GM12878 (cell line): Measurements from ENCODE around the gene GAREM2. TPM values are rescaled to one million over a fixed set of nuclear protein-coding genes. Genes with fewer than 3 reads are reported as not detected.

Source experiments
- ATAC-seq: fragments of 200-7000 bp; cut with Tn5 transposase; 3 replicates; pipeline ENCODE4 v1.9.1; 2020; ENCODE audit warnings: mild to moderate bottlenecking, moderate library complexity
- BruUV-seq: library from RNA; stranded (reverse); fragments of 400-500 nt; replicated peaks from 2 replicates; lab custom pipeline; 2021; lab: Mats Ljungman, UMichigan
- CTCF ChIA-PET: fragments of 300-600 bp; sonication (Branson Sonifier 250); formaldehyde crosslinking; extraction: SDS; loops from one replicate; lab custom pipeline; 2021; ENCODE audit warnings: inconsistent platforms; lab: Yijun Ruan, JAX
- POLR2A ChIA-PET: fragments of 350-600 bp; formaldehyde crosslinking; extraction: SDS; loops from one replicate; lab custom pipeline; 2021; ENCODE audit warnings: inconsistent platforms; lab: Charles Lee
- RAD21 ChIA-PET: fragments of 300-600 bp; sonication (Branson Sonifier 250); formaldehyde crosslinking; loops from one replicate; lab custom pipeline; 2023; ENCODE audit warnings: antibody characterized with exemption; ENCODE audit not compliant: unreplicated experiment; lab: Charles Lee
- SMC1A ChIA-PET: fragments of 300-600 bp; sonication (Branson Sonifier 250); formaldehyde crosslinking; loops from one replicate; lab custom pipeline; 2023; ENCODE audit not compliant: unreplicated experiment, uncharacterized antibody; lab: Charles Lee
- DNase-seq: peaks from one replicate; pipeline ENCODE4 v3.0.0-alpha.2; 2011; ENCODE audit warnings: low read depth, low spot score
- FAIRE-seq: peaks from 3 replicates; lab custom pipeline; 2011; peaks lifted over from hg19 to GRCh38; lab: Jason Lieb, UNC
- H2AFZ ChIP-seq: 2 replicates; pipeline ENCODE4 v1.6.0; 2011; ENCODE audit warnings: low read depth, low read length, control low read depth; ENCODE audit not compliant: control insufficient read depth
- H3K27ac ChIP-seq: 2 replicates; pipeline ENCODE4 v1.5.1; 2011; ENCODE audit warnings: control low read depth; ENCODE audit not compliant: control insufficient read depth, insufficient read depth
- H3K27me3 ChIP-seq, 2 experiments: replicated peaks in 1 of 2; 2 replicates each; pipeline versions ENCODE4 v1.6.0 to v1.6.1; 2011; ENCODE audit warnings: low read length in 1 of 2; ENCODE audit not compliant: control insufficient read depth in 2 of 2, insufficient read depth in 2 of 2
- H3K36me3 ChIP-seq, 2 experiments: 2 replicates each; pipeline ENCODE4 v1.5.1; 2011; ENCODE audit warnings: low read length in 1 of 2; ENCODE audit not compliant: control insufficient read depth in 2 of 2, insufficient read depth in 2 of 2
- H3K4me1 ChIP-seq: 2 replicates; pipeline ENCODE4 v1.6.1; 2011; ENCODE audit warnings: mild to moderate bottlenecking, low read length, moderate library complexity, mixed read lengths; ENCODE audit not compliant: control insufficient read depth, insufficient read depth
- H3K4me2 ChIP-seq: 2 replicates; pipeline ENCODE4 v1.6.0; 2011; ENCODE audit warnings: control low read depth; ENCODE audit not compliant: control insufficient read depth, insufficient read depth
- H3K4me3 ChIP-seq: fragments of 200-600 bp; sonication (generic); 2 replicates; pipeline ENCODE4 v1.5.1; 2016
- H3K79me2 ChIP-seq: 2 replicates; pipeline ENCODE4 v1.6.0; 2011; ENCODE audit warnings: low read length; ENCODE audit not compliant: control insufficient read depth, insufficient read depth
- H3K9ac ChIP-seq: 2 replicates; pipeline ENCODE4 v1.8.0; 2011; ENCODE audit warnings: low read length, control low read depth, mixed read lengths; ENCODE audit not compliant: control insufficient read depth, insufficient read depth
- H3K9me3 ChIP-seq: replicated peaks from 3 replicates; pipeline ENCODE4 v1.5.1; 2011; ENCODE audit warnings: mild to moderate bottlenecking, low read length; ENCODE audit not compliant: control insufficient read depth, insufficient read depth
- H4K20me1 ChIP-seq: 2 replicates; pipeline ENCODE4 v1.6.0; 2011; ENCODE audit not compliant: control insufficient read depth, insufficient read depth
- ATF3 ChIP-seq: IDR thresholded peaks from 2 replicates; pipeline ENCODE4 v1.6.1; 2011; ENCODE audit warnings: low read depth, mild to moderate bottlenecking, low read length, moderate library complexity, borderline replicate concordance; ENCODE audit errors: extremely low read depth
- BCL3 ChIP-seq: IDR thresholded peaks from 2 replicates; pipeline ENCODE4 v1.6.1; 2011; ENCODE audit warnings: borderline replicate concordance, low read depth, mild to moderate bottlenecking, moderate library complexity, low read length; ENCODE audit not compliant: insufficient read depth, poor library complexity, severe bottlenecking
- CHD4 ChIP-seq: fragments of 200-600 bp; sonication (generic); IDR thresholded peaks from 2 replicates; pipeline ENCODE4 v1.6.1; 2016; ENCODE audit warnings: mild to moderate bottlenecking
- E2F4 ChIP-seq: IDR thresholded peaks from 2 replicates; pipeline ENCODE4 v1.6.1; 2012; ENCODE audit warnings: low read depth, low read length, improper control_type of control experiment
- E2F8 ChIP-seq: fragments of 450-650 bp; IDR thresholded peaks from 2 replicates; pipeline ENCODE4 v1.6.1; 2018; ENCODE audit warnings: mild to moderate bottlenecking, low read depth, moderate library complexity; ENCODE audit not compliant: partially characterized antibody
- E4F1 ChIP-seq: fragments of 450-650 bp; IDR thresholded peaks from 2 replicates; pipeline ENCODE4 v1.6.1; 2018; ENCODE audit warnings: borderline replicate concordance, mild to moderate bottlenecking; ENCODE audit not compliant: partially characterized antibody
- ESRRA ChIP-seq: IDR thresholded peaks from 2 replicates; pipeline ENCODE4 v1.6.1; 2012; ENCODE audit warnings: mild to moderate bottlenecking, low read length, improper control_type of control experiment
- KDM1A ChIP-seq: fragments of 200-600 bp; sonication (generic); IDR thresholded peaks from 2 replicates; pipeline ENCODE4 v1.6.1; 2016; ENCODE audit warnings: borderline replicate concordance
- PAX5 ChIP-seq: IDR thresholded peaks from 2 replicates; pipeline ENCODE4 v1.6.1; 2011; ENCODE audit warnings: low read depth, low read length, borderline replicate concordance
- RCOR1 ChIP-seq: conservative IDR thresholded peaks from 2 replicates; pipeline ENCODE4 v1.6.1; 2012; ENCODE audit warnings: low read depth, low read length, improper control_type of control experiment
- SMARCA5 ChIP-seq: fragments of 450-650 bp; IDR thresholded peaks from 2 replicates; pipeline ENCODE4 v1.6.1; 2017; ENCODE audit warnings: mild to moderate bottlenecking
- SP1 ChIP-seq: IDR thresholded peaks from one replicate; pipeline ENCODE4 v1.6.1; 2011; ENCODE audit warnings: low read depth, low read length
- SREBF1 ChIP-seq: IDR thresholded peaks from 2 replicates; pipeline ENCODE4 v1.6.1; 2012; ENCODE audit warnings: mild to moderate bottlenecking, low read length
- ZNF207 ChIP-seq: fragments of 450-650 bp; IDR thresholded peaks from 2 replicates; pipeline ENCODE4 v1.6.1; 2014; ENCODE audit warnings: antibody characterized with exemption, mild to moderate bottlenecking, borderline replicate concordance
- WGBS: methylation state at CpG from one replicate; pipeline ENCODE4 v1.1.6; 2016; ENCODE audit warnings: low lambda C conversion rate; ENCODE audit not compliant: insufficient replicate concordance, insufficient coverage; ENCODE audit errors: missing lambda C conversion rate; 5-methylcytosine and 5-hydroxymethylcytosine counted together
- in situ Hi-C: fragments of 300-500 bp; cut with MboI; formaldehyde crosslinking; loops from 9 replicates; pipeline ENCODE4 v1.14.3; 2018; ENCODE audit warnings: mixed read lengths
- intact Hi-C: fragments of 100-400 bp; cut with micrococcal nuclease; formaldehyde crosslinking; loops from one replicate; pipeline ENCODE4 v1.14.2; 2022; ENCODE audit not compliant: unreplicated experiment
- polyA plus RNA-seq, 11 experiments: library from polyadenylated mRNA; depleted of rRNA in 4 of 11; unstranded in 6 of 11; stranded (reverse) in 5 of 11; fragments of >200 nt; fragmentation: Nextera tagmentation in 4 of 11; fragmentation: Illumina TruSeq in 1 of 11; extraction: Ambion mirVana in 4 of 11; extraction: Trizol in 1 of 11; gene quantifications; 1 replicate in 1 of 11; 2 replicates in 10 of 11; pipeline versions ENCODE4 v1.2.1 to v1.2.3, GENCODE V29; 2011 to 2016; ENCODE audit warnings: inconsistent platforms in 2 of 11, missing spikeins in 2 of 11, low read depth in 1 of 11
- total RNA-seq, 4 experiments: library from RNA; depleted of rRNA in 3 of 4; stranded (reverse); fragments of >200 nt in 3 of 4; fragmentation: Illumina TruSeq in 1 of 4; extraction: Trizol in 1 of 4; gene quantifications; 2 replicates each; pipeline versions ENCODE4 v1.2.1 to v1.2.3, GENCODE V29; 2013 to 2021

GAREM2 gene
- total and polyA plus RNA-seq, 10 of the 15 experiments (the other 5 are each of a cell fraction or from before 2014, with no cell fraction given) = 0.06 to 1.4 (median 0.44) TPM

GRCh38 chr2:26148501-26148900 is 24.4 kb upstream of the GAREM2 start (continued):
- TF ChIP-seq E4F1 (no peak), SREBF1 (no peak), E2F8 (no peak)

- H3K4me3 ChIP-seq = no peak overlapping the region
- DNase-seq = no peak
- no peak for FAIRE-seq
- ChIA-PET RAD21 (no interaction called here), POLR2A (interaction anchor here (0.6 kb wide), 1 partner anchor 118 kb away, joined by 9 read pairs; no protein-coding TSS in a partner anchor), SMC1A (interaction anchor here (0.6 to 7.1 kb wide), 2 partner anchors 82 to 160 kb away, joined by 3 to 57 read pairs; no protein-coding TSS in a partner anchor), CTCF (interaction anchor here (1.6 to 1.8 kb wide), 2 partner anchors 159 to 199 kb away, joined by 4 to 7 read pairs; no protein-coding TSS in a partner anchor)
- intact Hi-C loops = no loop called here
- in situ Hi-C loops = no loop called here
- H2AFZ ChIP-seq = no peak overlapping the region
- H3K36me3 ChIP-seq = no peaks in the 10 kb centered on the region
- no peak overlapping the region for H3K9ac ChIP-seq
- H4K20me1 ChIP-seq = no peaks in the 10 kb centered on the region
- no peaks in the 10 kb centered on the region for H3K79me2 ChIP-seq
- WGBS = 70% methylated on average over 12 of the region's 12 CpGs
- TF ChIP-seq SMARCA5 (no peak), CHD4 (no peak), E2F4 (no peak), ATF3 (no peak), PAX5 (no peak), RCOR1 (no peak), ZNF207 (no peak), BCL3 (no peak), ESRRA (no peak), KDM1A (no peak), SP1 (no peak)
- H3K27me3 ChIP-seq = no peaks in the 10 kb centered on the region
- no peak for ATAC-seq
- no peak overlapping the region for H3K27ac ChIP-seq
- no TSS peak for BruUV-seq
- H3K4me1 ChIP-seq = no peaks in the 10 kb centered on the region
- no peaks in the 10 kb centered on the region for H3K9me3 ChIP-seq
- no peak overlapping the region for H3K4me2 ChIP-seq
Observed at GRCh38 chr2:26150243-26150642, 22.6 kb upstream of the GAREM2 start.
